PC-3 (cell line): ENCODE data around the gene ZMYM2. TPM values are rescaled to one million over a fixed set of nuclear protein-coding genes. Genes with fewer than 3 reads are reported as not detected.

ENCODE experiments used
- ATAC-seq: fragments of 200-7000 bp; cut with Tn5 transposase; 2 replicates; pipeline ENCODE4 v1.9.1; 2020; ENCODE audit warnings: mild to moderate bottlenecking, moderate library complexity
- BruUV-seq: library from RNA; stranded (reverse); fragments of 400-500 nt; replicated peaks from 2 replicates; lab custom pipeline; 2021; lab: Mats Ljungman, UMichigan
- CTCF ChIA-PET: fragments of 300-600 bp; sonication (Branson Sonifier 250); formaldehyde crosslinking; loops from one replicate; lab custom pipeline; 2022; ENCODE audit warnings: antibody characterized with exemption; lab: Charles Lee
- POLR2A ChIA-PET: fragments of 300-600 bp; sonication (Branson Sonifier 250); formaldehyde crosslinking; loops from one replicate; lab custom pipeline; 2022; ENCODE audit warnings: antibody characterized with exemption; ENCODE audit not compliant: unreplicated experiment; lab: Charles Lee
- DNase-seq: peaks from one replicate; pipeline ENCODE4 v3.0.0-alpha.2; 2015
- H2AFZ ChIP-seq: fragments of 300-600 bp; sonication (generic); 2 replicates; pipeline ENCODE4 v1.6.0; 2016; ENCODE audit warnings: antibody characterized with exemption, low read length
- H3F3A ChIP-seq: fragments of 300-600 bp; sonication (generic); one replicate; pipeline ENCODE4 v1.6.0; 2017; ENCODE audit warnings: antibody characterized with exemption, low read length, control low read depth, mild to moderate bottlenecking; ENCODE audit not compliant: unreplicated experiment
- H3K27ac ChIP-seq: fragments of 300-600 bp; sonication (generic); 2 replicates; pipeline ENCODE4 v1.5.1; 2016; ENCODE audit warnings: mild to moderate bottlenecking, low read length
- H3K27me3 ChIP-seq: fragments of 300-600 bp; sonication (generic); 2 replicates; pipeline ENCODE4 v1.6.1; 2016; ENCODE audit warnings: low read length, mixed read lengths
- H3K36me3 ChIP-seq: fragments of 300-600 bp; sonication (generic); 2 replicates; pipeline ENCODE4 v1.6.1; 2016; ENCODE audit warnings: low read depth, mixed run types, low read length, mixed read lengths
- H3K4me1 ChIP-seq: fragments of 300-600 bp; sonication (generic); 2 replicates; pipeline ENCODE4 v1.5.1; 2016; ENCODE audit warnings: low read length; ENCODE audit not compliant: insufficient read depth
- H3K4me2 ChIP-seq: fragments of 300-600 bp; sonication (generic); 2 replicates; pipeline ENCODE4 v1.6.0; 2016; ENCODE audit warnings: low read length
- H3K4me3 ChIP-seq: fragments of 300-600 bp; sonication (generic); 2 replicates; pipeline ENCODE4 v1.5.1; 2016; ENCODE audit warnings: mild to moderate bottlenecking, low read length, mixed read lengths
- H3K79me2 ChIP-seq: fragments of 300-600 bp; sonication (generic); 2 replicates; pipeline ENCODE4 v1.6.1; 2017; ENCODE audit warnings: low read length, mixed read lengths
- H3K9ac ChIP-seq: fragments of 300-600 bp; sonication (generic); 2 replicates; pipeline ENCODE4 v1.6.0; 2016; ENCODE audit warnings: mild to moderate bottlenecking, low read length
- H3K9me2 ChIP-seq: fragments of 300-600 bp; sonication (generic); replicated peaks from 2 replicates; pipeline ENCODE4 v1.6.1; 2016; ENCODE audit warnings: mixed run types, low read length, mixed read lengths
- H3K9me3 ChIP-seq: fragments of 300-600 bp; sonication (generic); 2 replicates; pipeline ENCODE4 v1.6.1; 2016; ENCODE audit warnings: low read length, mixed read lengths
- H4K20me1 ChIP-seq: fragments of 300-600 bp; sonication (generic); 2 replicates; pipeline ENCODE4 v1.6.1; 2016; ENCODE audit warnings: low read length, mixed read lengths
- EZH2 ChIP-seq: fragments of 300-600 bp; sonication (generic); IDR thresholded peaks from one replicate; pipeline ENCODE4 v1.6.1; 2017; ENCODE audit warnings: antibody characterized with exemption, mild to moderate bottlenecking, low read length; ENCODE audit not compliant: unreplicated experiment
- EZH2phosphoT487 ChIP-seq: fragments of 300-600 bp; sonication (generic); IDR thresholded peaks from 2 replicates; pipeline ENCODE4 v1.6.1; 2018; ENCODE audit warnings: mild to moderate bottlenecking, antibody characterized with exemption, low read length, borderline replicate concordance
- intact Hi-C: fragments of 100-400 bp; cut with micrococcal nuclease; formaldehyde crosslinking; loops from 2 replicates; pipeline ENCODE4 v1.9.0; 2023
- total RNA-seq: library from RNA; depleted of rRNA; stranded (reverse); fragments of >200 nt; gene quantifications from 2 replicates; pipeline ENCODE4 v1.2.3, GENCODE V29; 2014
- TF ChIP-seq, protein P1 (sequence below): fragments of 300-600 bp; sonication (generic); conservative IDR thresholded peaks from 2 replicates; pipeline ENCODE4 v1.5.1; 2017; ENCODE audit warnings: antibody characterized with exemption, low read depth, mild to moderate bottlenecking, low read length

ZMYM2 gene
- total RNA-seq, 1 experiment from 2014 or later: 34.7 TPM

DNA sequence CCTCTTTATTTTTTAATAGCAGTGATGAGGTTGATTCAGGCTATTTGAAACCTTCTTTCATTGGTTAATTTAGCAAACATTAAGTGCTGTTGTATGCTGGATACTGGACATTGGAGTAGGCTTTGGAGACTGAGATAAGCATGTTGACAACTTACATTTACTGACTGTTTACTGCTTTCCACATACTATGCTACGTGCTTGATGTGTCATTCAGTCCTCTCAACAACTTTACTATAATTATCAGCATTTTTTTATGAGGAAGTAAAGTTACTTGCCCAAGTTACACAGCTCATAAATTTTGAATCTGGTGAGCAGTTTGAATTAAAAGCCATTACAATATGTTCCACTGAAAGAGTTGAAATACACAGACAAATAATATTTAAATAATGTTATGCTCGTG is 118.6 kb downstream of the ZMYM2 start:
- Histone ChIP-seq H4K20me1 (no peaks in the 10 kb centered on the region), H3K27ac (no peak overlapping the region), H3K27me3 (no peaks in the 10 kb centered on the region), H3K9ac (no peak overlapping the region), H3K4me2 (no peak overlapping the region), H3K79me2 (no peaks in the 10 kb centered on the region), H3K9me3 (no peaks in the 10 kb centered on the region), H3K36me3 (peaks cover 8% of the 10 kb centered on the region; the same call in 1 of the 2 replicates), H3F3A (no peaks in the 10 kb centered on the region), H3K9me2 (no peaks in the 10 kb centered on the region), H3K4me3 (no peak overlapping the region), H3K4me1 (no peaks in the 10 kb centered on the region), H2AFZ (no peak overlapping the region)
- TF ChIP-seq EZH2: no peak
- TF ChIP-seq, protein P1, sequence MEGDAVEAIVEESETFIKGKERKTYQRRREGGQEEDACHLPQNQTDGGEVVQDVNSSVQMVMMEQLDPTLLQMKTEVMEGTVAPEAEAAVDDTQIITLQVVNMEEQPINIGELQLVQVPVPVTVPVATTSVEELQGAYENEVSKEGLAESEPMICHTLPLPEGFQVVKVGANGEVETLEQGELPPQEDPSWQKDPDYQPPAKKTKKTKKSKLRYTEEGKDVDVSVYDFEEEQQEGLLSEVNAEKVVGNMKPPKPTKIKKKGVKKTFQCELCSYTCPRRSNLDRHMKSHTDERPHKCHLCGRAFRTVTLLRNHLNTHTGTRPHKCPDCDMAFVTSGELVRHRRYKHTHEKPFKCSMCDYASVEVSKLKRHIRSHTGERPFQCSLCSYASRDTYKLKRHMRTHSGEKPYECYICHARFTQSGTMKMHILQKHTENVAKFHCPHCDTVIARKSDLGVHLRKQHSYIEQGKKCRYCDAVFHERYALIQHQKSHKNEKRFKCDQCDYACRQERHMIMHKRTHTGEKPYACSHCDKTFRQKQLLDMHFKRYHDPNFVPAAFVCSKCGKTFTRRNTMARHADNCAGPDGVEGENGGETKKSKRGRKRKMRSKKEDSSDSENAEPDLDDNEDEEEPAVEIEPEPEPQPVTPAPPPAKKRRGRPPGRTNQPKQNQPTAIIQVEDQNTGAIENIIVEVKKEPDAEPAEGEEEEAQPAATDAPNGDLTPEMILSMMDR: no peak
- no peak for TF ChIP-seq EZH2phosphoT487
- DNase-seq: no peak
- ChIA-PET CTCF (no interaction called here), POLR2A (interaction anchor here (0.6 kb wide), 1 partner anchor 90 kb away, joined by 15 read pairs; no protein-coding TSS in a partner anchor)
- no peak for ATAC-seq
- intact Hi-C loops: no loop called here
- no TSS peak for BruUV-seq

DNA sequence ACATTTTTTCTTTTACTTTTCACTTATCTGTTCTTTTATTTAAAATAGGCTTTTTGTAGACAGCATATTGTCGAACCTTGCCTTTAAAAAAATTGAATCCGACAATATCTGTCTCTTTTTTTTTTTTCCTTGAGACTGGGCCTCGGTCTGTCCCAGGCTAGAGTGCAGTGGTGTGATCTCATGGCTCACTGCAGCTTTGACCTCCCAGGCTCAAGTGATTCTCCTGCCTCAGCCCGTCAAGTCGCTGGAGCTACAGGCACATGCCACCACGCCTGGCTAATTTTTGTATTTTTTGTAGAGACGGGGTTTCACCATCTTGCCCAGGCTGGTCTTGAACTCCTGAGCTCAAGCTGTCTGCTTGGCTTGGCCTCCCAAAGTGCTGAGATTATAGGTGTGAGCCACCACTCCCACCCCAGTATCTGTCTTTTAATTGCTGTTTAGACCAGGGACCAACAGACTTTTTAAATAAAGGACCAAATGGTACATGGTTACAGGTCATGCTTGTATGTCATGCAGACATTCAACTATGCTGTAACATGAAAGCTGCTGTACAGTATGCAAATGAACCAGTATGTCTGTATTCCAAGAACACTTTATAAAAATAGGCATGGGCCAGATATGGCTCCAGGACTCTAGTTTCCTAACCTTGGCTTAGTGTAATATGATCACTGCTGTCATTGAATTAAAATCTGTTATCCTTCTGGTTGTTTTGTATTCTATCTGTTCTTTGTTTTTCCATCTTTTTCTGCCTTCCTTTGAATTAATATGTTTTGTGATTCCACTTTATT is 122.0 kb downstream of the ZMYM2 start:
- no TSS peak for BruUV-seq
- no peak for TF ChIP-seq EZH2phosphoT487
- DNase-seq (no peak), ATAC-seq (no peak)
- Histone ChIP-seq H3K36me3 (peaks cover 28% of the 10 kb centered on the region), H3K4me1 (no peaks in the 10 kb centered on the region), H3K4me2 (no peak overlapping the region), H3K9ac (no peak overlapping the region), H3F3A (no peaks in the 10 kb centered on the region), H2AFZ (no peak overlapping the region), H4K20me1 (no peaks in the 10 kb centered on the region), H3K9me3 (no peaks in the 10 kb centered on the region), H3K79me2 (no peaks in the 10 kb centered on the region), H3K4me3 (no peak overlapping the region), H3K27me3 (no peaks in the 10 kb centered on the region), H3K9me2 (no peaks in the 10 kb centered on the region), H3K27ac (no peak overlapping the region)
- ChIA-PET CTCF (no interaction called here), POLR2A (no interaction called here)
- intact Hi-C loops: no loop called here

DNA sequence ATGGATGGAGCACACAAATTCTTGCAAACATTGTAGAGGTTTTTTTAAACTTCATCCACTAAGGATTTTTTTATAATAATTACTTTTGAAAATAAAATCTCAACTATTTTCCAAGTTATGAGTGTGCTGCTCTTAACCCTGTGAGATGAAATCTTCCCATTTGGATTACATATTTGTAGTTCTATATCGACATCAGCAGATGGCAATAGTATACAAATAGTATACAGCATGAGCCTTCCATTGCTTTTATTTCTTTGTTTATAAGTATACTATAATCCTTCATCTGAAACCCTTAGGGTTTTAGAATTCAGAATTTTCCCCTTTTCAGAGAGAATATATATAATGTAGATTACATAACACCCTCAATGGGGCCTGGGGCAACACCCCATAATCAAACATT is 131.8 kb downstream of the ZMYM2 start:
- H3K27me3 ChIP-seq: no peaks in the 10 kb centered on the region
- peak; percentile 71 for ATAC-seq
- no peak overlapping the region for H3K27ac ChIP-seq
- H3K79me2 ChIP-seq: no peaks in the 10 kb centered on the region
- no peak overlapping the region for H3K4me2 ChIP-seq
- intact Hi-C loops: loop anchor here (1.0 to 2.0 kb wide), 2 partner anchors 36 to 73 kb away; no protein-coding TSS in a partner anchor
- H3F3A ChIP-seq: no peaks in the 10 kb centered on the region
- ChIA-PET CTCF (interaction anchor here (0.7 kb wide), 1 partner anchor 398 kb away, joined by 4 read pairs; no protein-coding TSS in a partner anchor), POLR2A (no interaction called here)
- H3K4me1 ChIP-seq: no peaks in the 10 kb centered on the region
- peak; percentile 43 for DNase-seq
- no TSS peak for BruUV-seq
- no peaks in the 10 kb centered on the region for H3K9me2 ChIP-seq
- peaks cover 6% of the 10 kb centered on the region; the same call in 1 of the 2 replicates for H3K36me3 ChIP-seq
- H3K9ac ChIP-seq: no peak overlapping the region
- no peaks in the 10 kb centered on the region for H4K20me1 ChIP-seq
- no peaks in the 10 kb centered on the region for H3K9me3 ChIP-seq
- H3K4me3 ChIP-seq: no peak overlapping the region
- no peak for TF ChIP-seq EZH2phosphoT487
- TF ChIP-seq EZH2: no peak
- TF ChIP-seq, protein P1: peak; percentile 62; the same call in 1 of the 2 replicates
- H2AFZ ChIP-seq: no peak overlapping the region
